Activated T-helper 2 cell treated with anti-CD3 and anti-CD28 coated beads, Interferon-gamma antibody, Interleukin-2, Interleukin-4, amounts not matched to agents 10 μg/mL and 5 μg/mL and 100 μg/mL, durations not matched to agents 14 hours and 24 hours and 36 hours (primary cell): Measurements from ENCODE around the gene SMIM14. TPM values are rescaled to one million over a fixed set of nuclear protein-coding genes. Genes with fewer than 3 reads are reported as not detected.
"Not testable (repeated sequence)": the region's sequence is repeated elsewhere in the genome, so short reads cannot be mapped to it uniquely, and the experiment has no call there.

Experiments used
- DNase-seq: peaks from one replicate; pipeline ENCODE4 v3.0.0; 2021; ENCODE audit warnings: low spot score
- H3K27ac Mint-ChIP-seq: one replicate; pipeline ENCODE4 v1.8.0; 2021; ENCODE audit warnings: mixed read lengths
- H3K27me3 Mint-ChIP-seq: one replicate; pipeline ENCODE4 v1.8.0; 2021; ENCODE audit warnings: low read depth, mixed read lengths
- H3K36me3 Mint-ChIP-seq: one replicate; pipeline ENCODE4 v1.8.0; 2021; ENCODE audit warnings: low read depth, mixed read lengths
- H3K4me1 Mint-ChIP-seq: one replicate; pipeline ENCODE4 v1.8.0; 2021; ENCODE audit warnings: low read depth, mixed read lengths
- H3K4me3 Mint-ChIP-seq: one replicate; pipeline ENCODE4 v1.8.0; 2021; ENCODE audit warnings: low read depth, mild to moderate bottlenecking, moderate library complexity, mixed read lengths
- H3K9me3 Mint-ChIP-seq: one replicate; pipeline ENCODE4 v1.8.0; 2021; ENCODE audit warnings: mixed read lengths
- intact Hi-C: fragments of 100-400 bp; cut with micrococcal nuclease; formaldehyde crosslinking; loops from one replicate; pipeline ENCODE4 v1.15.1; 2023
- total RNA-seq: library from RNA; stranded (reverse); gene quantifications from 2 replicates; pipeline ENCODE4 v1.2.3, GENCODE V29; 2022

The SMIM14 gene
- 1.7 and 1.9 TPM in 2 replicates for total RNA-seq

DNA sequence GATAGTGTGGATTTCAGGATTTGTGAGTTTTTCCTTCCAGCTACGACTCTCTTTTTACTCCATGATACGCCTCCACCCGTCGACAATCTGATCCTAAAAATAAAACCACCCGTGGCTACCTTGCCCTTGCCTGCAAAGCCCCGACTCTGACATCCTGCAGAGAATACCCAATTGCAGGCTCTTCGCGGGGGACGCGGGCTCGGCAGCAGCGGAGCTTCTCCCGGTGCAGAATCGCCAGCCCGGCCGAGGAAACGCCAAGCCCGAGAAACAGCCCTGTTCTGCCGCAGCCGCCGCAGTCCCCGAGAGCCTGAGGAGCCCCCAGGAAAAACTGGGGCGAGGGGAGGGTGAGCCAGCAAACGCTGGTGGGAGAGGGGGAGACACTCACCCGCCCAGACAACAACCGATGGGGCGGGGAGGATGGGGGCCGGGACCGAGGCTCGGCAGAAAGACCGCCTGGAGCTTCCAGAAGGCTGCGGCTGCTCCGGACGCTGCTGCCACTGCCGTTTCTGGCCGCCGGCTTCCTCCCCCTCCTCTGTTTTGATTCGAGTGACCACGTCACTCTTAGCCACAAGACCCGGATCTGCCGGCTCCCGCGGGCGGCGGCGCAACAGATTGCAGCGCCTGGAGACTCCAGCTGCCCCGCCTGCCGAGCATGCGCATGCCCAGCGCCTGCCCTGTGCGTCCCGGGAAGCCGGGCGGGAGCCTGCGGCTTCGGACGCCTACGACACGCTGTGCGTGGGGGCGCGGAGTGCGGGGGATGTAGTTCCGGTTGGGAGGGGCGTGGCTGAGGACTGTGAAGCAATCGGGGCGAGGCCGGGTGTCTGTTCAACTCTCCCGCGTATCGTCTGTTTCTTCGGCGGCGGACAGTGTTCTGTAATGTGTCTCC is at the start of gene SMIM14:
SMIM14 (minus strand) TSS at position 512 of the 886 bp plus-strand sequence. CDS start 33,720 bp downstream, outside the sequence.
- Mint-ChIP-seq H3K4me3 (peak within 1 kb of the TSS; percentile 86), H3K27me3 (peaks cover 28% of the 10 kb centered on the region), H3K4me1 (peaks cover 27% of the 10 kb centered on the region), H3K27ac (peak within 1 kb of the TSS; percentile 67), H3K9me3 (no peaks in the 10 kb centered on the region), H3K36me3 (no peaks in the 10 kb centered on the region)
- intact Hi-C loops = loop anchor here (1.0 to 5.0 kb wide), 6 partner anchors 60 to 1951 kb away; partner anchors contain the start of genes PDS5A, RELL1, UBE2K and WDR19
- peak; percentile 86 for DNase-seq

DNA sequence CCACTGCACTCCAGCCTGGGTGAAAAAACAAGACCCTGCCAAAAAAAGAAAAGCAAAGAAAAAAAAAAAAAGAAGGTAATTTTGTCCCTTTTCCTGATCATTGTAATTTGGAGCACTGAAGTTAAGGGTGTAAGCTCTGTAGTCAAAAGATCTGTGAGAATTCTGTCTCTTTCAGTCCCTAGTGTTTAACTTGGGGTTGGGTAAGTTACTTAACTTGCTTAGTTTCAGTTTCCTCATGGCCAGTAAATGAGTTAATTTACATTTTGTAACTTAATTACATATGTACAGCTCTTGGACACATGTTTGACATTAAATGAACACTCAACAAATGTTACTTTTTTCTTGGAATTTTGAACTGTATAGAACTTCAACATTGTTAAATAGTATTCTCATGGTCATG is 48.3 kb upstream of the SMIM14 start:
- intact Hi-C loops = no loop called here
- Mint-ChIP-seq H3K27me3 (peaks cover 1% of the 10 kb centered on the region), H3K4me3 (no peak overlapping the region), H3K4me1 (no peaks in the 10 kb centered on the region), H3K27ac (no peak overlapping the region), H3K36me3 (no peaks in the 10 kb centered on the region), H3K9me3 (no peaks in the 10 kb centered on the region)
- DNase-seq = no peak

DNA sequence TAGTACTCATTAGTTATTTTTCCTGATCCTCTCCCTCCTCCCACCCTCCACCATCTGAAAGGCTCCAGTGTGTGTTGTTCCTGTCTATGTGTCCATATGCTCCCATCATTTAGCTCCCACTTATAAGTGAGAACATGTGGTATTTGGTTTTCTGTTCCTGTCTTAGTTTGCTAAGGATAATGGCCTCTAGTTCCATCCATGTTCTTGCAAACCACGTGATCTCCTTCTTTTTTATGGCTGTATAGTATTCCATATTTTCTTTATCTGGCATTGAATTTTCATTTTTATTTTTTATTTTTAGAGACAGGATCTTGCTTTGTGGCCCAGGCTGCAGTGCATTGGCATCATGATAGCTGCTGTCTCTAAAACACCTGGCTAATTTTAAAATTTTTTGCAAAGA is 47.3 kb upstream of the SMIM14 start:
- Mint-ChIP-seq H3K4me3 (no peak overlapping the region), H3K9me3 (no peaks in the 10 kb centered on the region), H3K4me1 (no peaks in the 10 kb centered on the region), H3K27ac (no peak overlapping the region), H3K36me3 (no peaks in the 10 kb centered on the region), H3K27me3 (peaks cover 1% of the 10 kb centered on the region)
- intact Hi-C loops = no loop called here
- no peak for DNase-seq

DNA sequence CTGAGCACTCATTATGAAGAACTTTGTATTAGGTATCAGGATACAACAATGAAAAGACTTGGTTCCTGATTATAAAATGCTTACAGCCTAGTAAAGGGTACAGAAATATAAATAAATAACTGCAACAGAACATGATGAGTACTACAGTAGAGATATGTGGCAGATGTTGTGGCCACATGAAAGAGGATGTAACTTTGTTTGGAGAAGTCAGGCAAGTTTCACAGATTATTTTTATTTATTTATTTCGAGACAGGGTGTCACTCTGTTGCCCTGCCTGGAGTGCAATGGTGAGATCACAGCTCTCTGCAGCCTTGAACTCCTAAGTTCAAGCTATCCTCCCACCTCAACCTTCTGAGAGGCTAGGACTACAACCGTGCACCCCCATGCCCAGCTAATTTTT is 43.5 kb upstream of the SMIM14 start:
- Mint-ChIP-seq H3K27me3 (peaks cover 16% of the 10 kb centered on the region), H3K4me1 (no peaks in the 10 kb centered on the region), H3K9me3 (no peaks in the 10 kb centered on the region), H3K27ac (no peak overlapping the region), H3K4me3 (no peak overlapping the region), H3K36me3 (no peaks in the 10 kb centered on the region)
- intact Hi-C loops = no loop called here
- no peak for DNase-seq

DNA sequence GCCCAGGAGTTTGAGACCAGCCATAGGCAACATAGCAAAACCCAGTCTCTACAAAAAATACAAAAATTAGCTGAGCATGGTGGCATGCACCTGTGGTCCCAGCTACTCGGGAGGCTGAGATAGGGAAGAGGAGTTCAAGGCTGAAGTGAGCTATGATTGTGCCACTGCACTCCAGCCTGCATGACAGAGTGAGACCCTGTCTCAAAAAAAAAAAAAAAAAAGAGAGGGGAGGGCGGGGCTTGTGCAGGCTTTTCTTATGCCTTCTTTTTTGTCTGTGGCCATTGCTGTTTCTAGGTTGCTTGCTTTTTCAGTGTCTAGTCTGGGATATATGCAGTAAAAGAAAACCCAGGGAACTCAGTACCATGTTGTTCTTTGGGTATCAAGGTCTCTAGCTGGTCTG is 42.3 kb upstream of the SMIM14 start:
- DNase-seq, H3K4me3 Mint-ChIP-seq, H3K4me1 Mint-ChIP-seq, H3K36me3 Mint-ChIP-seq, intact Hi-C loops, H3K9me3 Mint-ChIP-seq, H3K27ac Mint-ChIP-seq: not testable (repeated sequence)
- H3K27me3 Mint-ChIP-seq = peaks cover 16% of the 10 kb centered on the region

DNA sequence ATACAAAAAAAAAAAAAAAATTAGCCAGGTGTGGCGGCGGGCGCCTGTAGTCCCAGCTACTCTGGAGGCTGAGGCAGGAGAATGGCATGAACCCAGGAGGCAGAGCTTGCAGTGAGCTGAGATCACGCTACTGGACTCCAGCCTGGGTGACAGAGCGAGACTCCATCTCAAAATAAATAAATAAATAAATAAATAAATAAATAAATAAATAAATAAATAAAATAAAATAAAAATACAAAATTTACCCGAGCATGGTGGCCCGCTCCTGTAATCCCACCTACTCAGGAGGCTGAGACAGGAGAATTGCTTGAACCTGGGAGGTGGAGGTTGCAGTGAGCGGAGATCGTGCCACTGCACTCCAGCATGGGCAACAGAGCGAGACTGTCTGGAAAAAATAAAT is 37.0 kb upstream of the SMIM14 start:
- H3K9me3 Mint-ChIP-seq, intact Hi-C loops, H3K4me3 Mint-ChIP-seq, H3K27ac Mint-ChIP-seq, H3K36me3 Mint-ChIP-seq, DNase-seq, H3K4me1 Mint-ChIP-seq: not testable (repeated sequence)
- H3K27me3 Mint-ChIP-seq = peaks cover 17% of the 10 kb centered on the region

DNA sequence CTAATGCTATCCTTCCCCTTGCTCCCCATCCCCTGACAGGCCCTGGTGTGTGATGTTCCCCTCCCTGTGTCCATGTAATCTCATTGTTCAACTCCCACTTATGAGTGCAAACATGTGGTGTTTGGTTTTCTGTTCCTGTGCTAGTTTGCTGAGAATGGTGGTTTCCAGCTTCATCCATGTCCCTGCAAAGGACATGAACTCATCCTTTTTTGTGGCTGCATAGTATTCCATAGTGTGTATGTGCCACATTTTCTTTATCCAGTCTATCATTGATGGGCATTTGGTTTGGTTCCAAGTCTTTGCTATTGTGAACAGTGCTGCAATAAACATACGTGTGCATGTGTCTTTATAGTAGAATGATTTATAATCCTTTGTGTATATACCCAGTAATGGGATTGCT is 31.6 kb upstream of the SMIM14 start:
- H3K27ac Mint-ChIP-seq, intact Hi-C loops: not testable (repeated sequence)

DNA sequence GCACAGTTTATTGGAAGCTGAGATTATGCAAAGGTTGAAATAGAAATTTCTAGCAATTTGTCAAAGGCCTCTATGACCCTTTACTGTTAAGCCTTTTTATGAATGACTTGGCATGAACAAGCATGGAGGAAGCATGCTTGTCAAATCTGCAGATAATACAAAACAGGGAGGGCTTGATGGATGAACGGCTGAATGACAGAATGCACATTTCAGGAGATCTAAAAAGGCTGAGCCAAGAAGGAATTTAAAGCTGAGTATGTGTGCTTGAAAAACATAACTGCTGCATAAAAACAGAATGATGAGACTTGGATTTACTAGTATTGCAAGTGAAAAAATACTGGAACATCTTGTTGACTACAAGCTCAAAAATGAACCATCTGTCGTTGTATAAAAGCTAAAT is 30.2 kb upstream of the SMIM14 start:
- intact Hi-C loops = no loop called here
- no peak overlapping the region for H3K27ac Mint-ChIP-seq
- no peaks in the 10 kb centered on the region for H3K36me3 Mint-ChIP-seq
- DNase-seq = no peak
- H3K4me1 Mint-ChIP-seq = no peaks in the 10 kb centered on the region
- H3K4me3 Mint-ChIP-seq = no peak overlapping the region
- no peaks in the 10 kb centered on the region for H3K9me3 Mint-ChIP-seq
- peaks cover 6% of the 10 kb centered on the region for H3K27me3 Mint-ChIP-seq

More for the DNA sequence above, 31.6 kb upstream of the SMIM14 start:
- not testable (repeated sequence) for H3K27me3 Mint-ChIP-seq, H3K4me3 Mint-ChIP-seq, H3K36me3 Mint-ChIP-seq, DNase-seq, H3K9me3 Mint-ChIP-seq, H3K4me1 Mint-ChIP-seq

DNA sequence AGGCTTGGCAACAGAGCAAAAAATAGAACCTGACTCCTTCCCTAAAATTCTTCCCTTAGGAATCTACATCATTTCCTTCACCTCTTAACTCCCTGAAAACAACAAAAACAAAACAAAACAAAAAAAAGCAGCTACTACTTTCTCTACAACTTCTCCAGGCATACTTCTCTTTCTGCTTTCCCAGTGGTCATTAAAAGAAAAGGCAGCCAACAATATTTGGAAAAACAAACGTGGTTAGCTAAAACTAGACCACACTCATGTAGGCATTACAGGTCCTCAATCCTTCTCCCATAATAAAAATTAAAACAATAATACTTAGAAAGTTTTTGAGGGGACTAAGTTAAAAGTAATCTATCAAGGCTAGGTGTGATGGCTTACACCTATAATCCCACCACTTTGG is 29.0 kb upstream of the SMIM14 start:
- DNase-seq = no peak
- intact Hi-C loops = no loop called here
- no peaks in the 10 kb centered on the region for H3K4me1 Mint-ChIP-seq
- H3K27ac Mint-ChIP-seq = no peak overlapping the region
- no peak overlapping the region for H3K4me3 Mint-ChIP-seq
- peaks cover 4% of the 10 kb centered on the region for H3K27me3 Mint-ChIP-seq
- H3K36me3 Mint-ChIP-seq = no peaks in the 10 kb centered on the region
- H3K9me3 Mint-ChIP-seq = no peaks in the 10 kb centered on the region

DNA sequence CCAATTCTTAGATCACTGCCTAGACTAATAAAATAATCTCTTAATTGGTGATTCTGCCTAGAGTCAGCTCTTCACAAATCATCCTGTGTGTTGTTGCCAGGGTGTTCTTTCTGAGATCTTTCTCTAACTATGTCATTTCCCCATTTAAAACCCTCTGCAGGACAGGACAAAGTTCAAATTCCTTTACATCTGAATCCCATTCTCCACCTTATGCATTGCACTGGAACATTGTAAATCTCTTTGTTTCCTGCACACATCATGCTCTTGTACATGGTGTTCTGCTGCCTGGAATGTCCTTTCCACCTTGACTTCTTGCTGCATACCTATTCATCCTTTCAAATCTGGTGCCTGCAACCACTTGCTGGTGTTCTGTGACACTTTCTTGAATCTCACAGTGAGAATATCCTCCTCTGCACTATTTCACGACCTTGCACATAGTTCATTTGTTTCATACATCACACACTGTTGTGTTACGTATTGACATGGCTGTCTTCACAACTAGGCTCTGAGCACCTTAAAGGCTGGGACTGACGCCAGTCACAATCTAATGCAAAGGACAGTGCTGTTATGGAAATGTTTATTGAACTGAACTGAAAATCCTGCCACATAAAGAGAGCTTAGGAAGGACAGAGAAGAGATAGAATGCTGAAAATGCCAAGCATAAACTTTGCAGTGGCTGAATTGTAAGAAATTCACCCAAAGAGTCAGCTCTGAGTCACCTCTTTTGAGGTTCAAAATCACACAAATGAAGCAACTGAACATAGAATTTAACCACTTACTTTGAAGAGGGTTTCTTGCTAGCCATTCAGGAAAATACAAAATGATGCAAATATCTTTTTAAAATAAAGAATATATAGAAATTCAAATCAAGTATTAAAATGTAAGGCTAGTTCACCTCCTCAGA is 26.4 kb upstream of the SMIM14 start:
- intact Hi-C loops = no loop called here
- Mint-ChIP-seq H3K9me3 (no peaks in the 10 kb centered on the region), H3K27me3 (peaks cover 4% of the 10 kb centered on the region), H3K4me3 (no peak overlapping the region), H3K4me1 (no peaks in the 10 kb centered on the region), H3K27ac (no peak overlapping the region), H3K36me3 (no peaks in the 10 kb centered on the region)
- DNase-seq = no peak

DNA sequence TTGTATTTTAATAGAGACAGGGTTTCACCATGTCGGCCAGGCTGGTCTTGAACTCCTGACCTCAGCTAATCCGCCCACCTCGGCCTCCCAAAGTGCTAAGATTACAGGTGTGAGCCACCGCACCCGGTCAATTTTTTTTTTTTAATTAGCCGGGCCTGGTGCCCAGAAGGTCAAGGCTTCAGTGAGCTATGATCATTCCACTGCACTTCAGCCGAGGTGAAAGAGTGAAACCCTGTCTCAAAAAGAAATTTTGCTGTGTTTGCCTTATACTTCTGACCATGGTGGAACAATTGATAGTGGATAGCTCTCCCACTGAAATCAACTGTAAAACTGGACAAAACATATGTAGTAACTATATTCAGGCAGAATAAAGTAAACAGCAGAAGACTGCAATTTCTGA is 24.0 kb upstream of the SMIM14 start:
- peaks cover 4% of the 10 kb centered on the region for H3K27me3 Mint-ChIP-seq

DNA sequence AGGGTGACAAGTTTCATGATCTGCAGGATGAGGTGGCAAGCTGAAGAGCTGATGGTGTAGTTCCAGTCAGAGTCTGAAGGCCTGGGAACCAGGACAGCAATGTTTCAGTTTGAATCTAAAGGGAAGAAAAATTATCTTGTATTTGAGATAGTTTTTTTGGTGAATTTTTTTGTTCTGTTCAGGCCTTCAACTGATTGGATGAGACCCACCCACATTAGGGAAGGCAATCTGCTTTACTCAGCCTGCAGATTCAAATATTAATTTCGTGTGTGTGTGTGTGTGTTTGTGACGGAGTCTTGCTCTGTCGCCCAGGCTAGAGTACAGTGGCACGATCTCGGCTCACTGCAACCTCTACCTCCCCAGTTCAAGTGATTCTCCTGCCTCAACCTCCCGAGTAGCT is 22.1 kb upstream of the SMIM14 start:
- intact Hi-C loops = no loop called here

More for the DNA sequence above, 24.0 kb upstream of the SMIM14 start:
- Mint-ChIP-seq H3K36me3 (no peaks in the 10 kb centered on the region), H3K27ac (no peak overlapping the region), H3K4me3 (no peak overlapping the region), H3K9me3 (no peaks in the 10 kb centered on the region), H3K4me1 (no peaks in the 10 kb centered on the region)
- intact Hi-C loops = no loop called here
- DNase-seq = no peak

DNA sequence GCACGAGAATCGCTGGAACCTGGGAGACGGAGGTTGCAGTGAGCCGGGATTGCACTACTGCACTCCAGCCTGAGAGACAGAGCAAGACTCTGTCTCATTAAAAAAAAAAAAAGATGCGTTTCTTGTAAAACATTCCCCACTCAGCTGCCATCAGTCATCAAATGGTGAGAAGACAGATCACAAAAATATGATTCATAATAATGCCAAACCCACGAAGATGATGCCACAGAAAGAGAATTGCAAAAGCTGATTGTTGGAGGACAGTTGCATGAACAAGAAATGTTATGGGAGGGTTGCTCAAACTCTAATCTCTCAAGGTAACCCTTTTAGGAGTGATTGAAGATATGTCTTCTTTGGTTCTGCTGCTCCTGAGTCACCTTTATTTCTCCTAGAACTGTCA is 21.4 kb upstream of the SMIM14 start:
- DNase-seq = no peak
- Mint-ChIP-seq H3K9me3 (no peaks in the 10 kb centered on the region), H3K27me3 (peaks cover 4% of the 10 kb centered on the region), H3K27ac (no peak overlapping the region), H3K36me3 (no peaks in the 10 kb centered on the region), H3K4me3 (no peak overlapping the region), H3K4me1 (no peaks in the 10 kb centered on the region)
- intact Hi-C loops = no loop called here

More for the DNA sequence above, 22.1 kb upstream of the SMIM14 start:
- Mint-ChIP-seq H3K27ac (no peak overlapping the region), H3K9me3 (no peaks in the 10 kb centered on the region), H3K36me3 (no peaks in the 10 kb centered on the region), H3K27me3 (peaks cover 4% of the 10 kb centered on the region), H3K4me1 (no peaks in the 10 kb centered on the region), H3K4me3 (no peak overlapping the region)
- DNase-seq = no peak
